Measurements from ENCODE around the gene DUSP6.

Gene DUSP6

DNA sequence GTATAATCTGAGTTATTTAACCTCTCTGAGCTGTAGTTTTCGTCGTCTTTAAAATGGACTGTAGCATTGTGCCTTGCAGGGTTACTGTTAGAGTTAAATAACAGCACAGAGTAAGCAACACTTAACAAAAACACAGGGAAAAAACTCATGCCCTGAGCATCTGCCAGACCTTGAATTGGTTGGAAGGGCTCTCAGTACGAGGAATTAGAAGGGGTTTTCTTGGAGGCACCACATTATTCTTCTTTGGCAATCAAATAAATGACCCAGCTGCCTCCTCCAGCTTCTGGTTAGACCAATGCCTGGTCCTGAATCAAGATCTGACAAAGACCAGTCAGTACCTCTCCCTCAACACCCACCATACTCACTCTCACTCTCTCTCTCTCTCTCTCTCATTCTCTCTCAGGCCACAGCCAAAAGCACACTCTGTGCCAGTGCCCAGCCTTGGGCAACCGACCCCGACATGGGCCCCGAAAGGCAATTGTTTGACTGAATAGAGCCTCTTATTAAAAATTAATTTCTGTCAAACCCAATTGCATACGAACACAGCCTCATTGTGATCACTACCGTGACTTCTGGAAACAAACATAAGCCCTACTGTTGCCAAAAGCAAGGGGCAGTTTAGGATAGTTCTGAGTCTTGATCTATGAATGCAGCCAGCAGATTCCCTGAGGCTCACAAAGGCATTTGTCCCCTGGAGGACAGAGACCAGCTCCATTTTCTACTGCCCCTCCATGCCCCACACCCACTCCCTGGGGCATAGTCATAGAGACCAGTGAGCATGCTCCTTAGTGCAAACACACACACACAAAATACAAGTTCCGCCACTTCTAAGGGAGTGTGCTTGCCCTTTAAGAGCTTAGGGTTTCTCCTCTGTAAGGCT, 23.9 kb downstream of the DUSP6 start:
- no peak for DNase-seq

DNA sequence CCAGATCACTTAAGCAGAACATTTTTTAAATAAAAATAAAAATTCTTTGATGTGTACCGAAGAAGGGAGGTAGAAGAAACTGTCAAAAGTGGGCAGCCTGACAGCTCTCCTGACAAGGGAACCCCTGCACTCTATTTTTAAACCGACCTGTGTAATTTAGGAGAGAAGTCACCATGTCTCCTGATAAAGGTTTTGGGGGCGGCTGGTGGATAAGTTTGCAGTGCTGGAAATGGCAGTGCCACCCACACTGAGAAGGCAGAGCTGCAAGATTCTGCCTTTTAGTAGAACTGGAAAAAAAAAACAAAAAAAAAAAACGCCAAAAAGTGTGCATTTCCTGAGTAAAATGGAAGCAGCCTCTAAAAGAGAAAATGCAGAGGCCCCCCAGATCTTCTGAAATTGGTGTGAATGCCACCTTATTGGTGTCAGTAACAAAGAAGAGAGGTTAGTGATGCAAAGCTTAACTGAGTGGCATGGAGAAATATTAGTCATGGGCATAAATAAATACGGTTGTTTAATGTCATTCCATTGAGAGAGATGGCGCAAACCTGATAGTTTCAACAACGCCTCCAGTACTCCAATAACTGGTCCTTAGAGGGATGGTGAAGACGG, 24.7 kb downstream of the DUSP6 start:
- DNase-seq = no peak

DNA sequence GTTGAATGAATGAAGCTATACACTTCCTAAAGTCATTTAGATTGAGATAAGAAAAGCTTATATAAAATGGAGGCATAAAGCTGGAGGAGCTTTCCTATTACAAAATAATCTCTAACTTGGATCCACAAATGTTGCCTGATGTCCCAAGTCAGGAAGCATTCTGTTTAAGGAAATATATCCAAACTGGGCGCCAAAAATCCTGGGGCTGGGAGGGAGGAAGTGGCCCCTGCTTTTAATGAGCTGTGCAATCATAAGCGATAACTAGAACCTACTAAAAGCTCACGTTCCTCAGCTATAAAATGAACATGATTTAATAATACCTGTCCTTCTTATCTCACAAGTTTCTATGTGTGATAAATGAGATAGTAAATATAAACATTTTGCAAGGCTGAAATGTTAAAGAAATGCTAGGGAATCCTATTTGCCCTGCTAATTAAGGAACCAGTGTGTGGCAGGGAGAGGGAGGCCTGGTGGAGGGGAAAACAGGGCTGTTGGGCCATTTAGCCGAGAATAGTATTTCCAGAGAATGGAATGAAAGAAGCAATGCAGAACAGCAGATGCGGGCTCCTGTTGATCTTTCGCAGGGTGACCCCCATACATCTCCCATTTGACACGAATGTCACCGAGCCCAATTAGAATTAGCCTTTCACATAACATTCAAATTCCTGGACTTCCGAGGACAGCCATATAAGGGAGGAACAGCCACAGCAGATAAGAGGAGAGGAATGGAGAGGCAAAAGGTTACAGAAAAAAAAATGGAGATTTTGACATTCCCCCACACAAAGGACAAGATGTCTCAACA, 25.9 kb downstream of the DUSP6 start:
- DNase-seq = no peak

DNA sequence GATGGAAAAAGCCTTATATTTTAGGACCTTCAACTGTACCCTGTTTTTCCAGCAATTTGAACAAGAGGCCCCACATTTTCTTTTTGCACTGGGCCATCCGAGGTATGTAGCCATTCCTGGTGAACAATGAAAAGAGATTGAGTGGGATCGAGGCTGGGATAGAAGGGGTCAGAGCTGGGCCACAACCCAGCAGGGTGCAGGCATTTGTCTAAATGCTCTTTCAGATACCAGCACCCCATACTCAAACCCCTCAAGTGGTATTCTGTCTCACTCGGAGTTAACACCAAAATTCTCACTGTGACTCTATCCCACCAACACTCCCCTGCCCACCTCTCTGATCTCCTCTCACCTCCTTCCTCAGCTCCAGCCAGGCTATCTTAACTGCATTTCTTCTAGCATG, 26.8 kb downstream of the DUSP6 start:
- DNase-seq = no peak

DNA sequence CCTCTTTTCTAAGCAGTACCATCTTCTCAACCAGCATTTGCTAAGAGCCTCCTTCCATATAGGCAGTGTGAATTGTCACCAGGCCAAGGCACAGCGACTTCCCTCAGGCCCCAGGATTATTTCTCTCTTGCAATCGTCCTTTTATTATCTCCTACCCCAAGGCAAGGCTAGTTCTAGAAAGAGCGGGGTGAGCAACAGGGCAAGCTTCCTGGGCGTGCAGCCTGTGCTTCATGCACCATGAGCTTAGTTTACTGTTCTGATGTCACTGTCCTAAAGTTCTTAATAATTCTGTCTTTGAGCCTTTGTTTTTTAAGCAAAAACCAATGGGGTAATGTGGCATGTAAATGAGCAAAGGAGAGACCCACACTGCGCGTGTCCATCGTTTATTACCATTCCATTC, 27.9 kb downstream of the DUSP6 start:
- DNase-seq = no peak

DNA sequence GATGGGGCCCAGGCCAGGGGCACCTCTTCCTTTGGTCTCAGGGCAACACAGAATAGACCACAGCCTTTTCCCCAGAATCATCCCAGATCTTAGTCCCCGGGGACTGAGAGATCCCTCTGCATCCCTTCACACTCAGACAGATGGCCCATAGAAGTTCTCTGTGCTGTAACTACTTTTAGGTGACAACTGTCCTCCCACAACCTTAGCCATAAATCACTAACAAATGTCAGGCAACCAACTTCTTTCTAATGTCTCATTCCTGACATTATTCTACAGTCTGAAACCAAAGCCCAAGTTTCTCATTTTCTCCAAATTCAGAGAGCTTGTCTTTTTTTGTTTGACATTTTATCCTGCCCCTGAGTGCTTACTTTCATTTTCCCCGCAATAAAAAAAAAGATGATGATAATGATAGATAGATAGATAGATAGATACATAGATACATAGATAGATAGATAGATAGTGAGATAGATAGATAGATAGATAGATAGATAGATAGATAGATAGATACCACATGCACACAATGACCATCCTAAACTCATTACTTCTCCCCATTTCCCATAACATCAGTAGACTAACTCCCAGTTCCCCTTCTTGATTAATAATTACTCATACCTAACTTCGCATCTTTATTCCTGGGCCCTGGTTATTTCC, 28.6 kb downstream of the DUSP6 start:
- no peak for DNase-seq

DNA sequence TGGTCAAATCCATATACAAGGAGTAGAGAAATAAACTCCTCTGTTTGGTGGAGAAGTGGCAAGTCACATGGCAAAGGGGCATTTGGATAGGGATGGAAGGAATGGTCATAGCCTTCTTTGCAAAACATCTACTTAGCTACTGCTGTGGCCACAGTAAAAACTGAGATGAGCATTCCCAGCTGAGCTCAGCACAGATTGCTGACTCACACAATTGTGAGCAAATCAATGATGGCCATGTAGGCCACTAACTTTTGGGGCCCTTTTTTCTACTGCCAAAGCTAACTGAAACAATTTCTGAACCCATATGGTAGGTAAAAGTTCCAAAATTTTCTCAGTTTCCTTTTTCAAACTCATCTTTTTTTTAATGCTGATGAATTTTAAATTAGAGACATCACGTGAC, 31.6 kb downstream of the DUSP6 start:
- DNase-seq = no peak

DNA sequence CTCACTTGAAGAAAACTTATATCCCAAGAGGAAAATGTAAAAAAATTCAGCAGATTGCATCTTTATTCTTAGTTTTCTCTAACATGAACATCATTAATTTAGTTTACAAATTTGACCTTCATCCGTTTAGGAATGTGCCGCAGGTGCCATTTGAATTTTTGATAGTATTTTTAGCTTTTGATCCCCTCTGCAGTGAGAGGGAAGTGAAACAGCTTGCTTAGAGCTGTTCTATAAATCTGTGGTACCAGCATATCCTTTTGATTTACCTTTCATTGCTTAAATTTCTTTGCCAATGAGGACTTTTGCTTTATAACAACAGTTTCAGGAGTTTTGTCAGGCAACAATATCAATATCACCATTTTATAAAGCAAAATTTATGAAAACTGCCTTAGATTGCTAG, 32.7 kb downstream of the DUSP6 start:
- DNase-seq = no peak

DNA sequence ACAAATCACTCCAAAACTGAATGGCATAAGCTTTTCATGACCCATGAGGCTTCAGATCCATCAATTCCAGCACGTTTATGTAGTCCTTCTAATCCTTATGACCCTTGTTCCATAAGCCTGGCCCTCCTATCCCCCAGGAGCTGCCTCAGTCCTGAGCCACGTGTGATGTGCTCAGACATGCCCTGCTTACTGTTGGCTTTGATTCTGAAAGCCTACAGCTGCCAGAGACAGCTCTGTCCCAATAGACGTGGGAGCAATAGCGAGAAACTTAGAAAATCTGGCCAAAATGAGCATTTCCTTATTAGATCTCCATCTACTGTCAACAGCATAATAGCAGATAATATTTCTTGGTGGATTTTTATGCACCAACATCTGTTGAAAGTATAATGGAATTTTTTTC, 33.2 kb downstream of the DUSP6 start:
- DNase-seq = no peak

DNA sequence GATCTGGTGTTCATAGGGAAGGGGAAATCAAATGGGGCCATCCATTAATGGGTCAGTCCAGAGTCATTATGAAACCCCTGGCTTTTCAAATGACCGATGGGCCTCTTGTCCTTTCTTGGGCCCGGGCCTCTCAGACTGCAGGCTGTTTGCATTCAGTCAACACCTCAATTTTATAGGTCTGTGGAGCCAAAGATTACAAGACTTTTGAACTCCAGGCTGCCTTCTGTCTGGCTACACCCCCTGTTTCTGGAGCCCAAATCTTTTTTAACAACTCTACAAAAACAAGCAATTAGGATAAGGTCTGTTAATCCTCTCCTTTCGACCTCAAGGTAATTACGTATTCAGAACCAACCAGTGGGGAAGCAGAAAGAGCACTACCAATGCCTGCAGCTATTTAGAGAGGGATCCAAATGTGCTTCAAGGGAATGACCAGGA, 35.6 kb downstream of the DUSP6 start:
- no peak for DNase-seq

DNA sequence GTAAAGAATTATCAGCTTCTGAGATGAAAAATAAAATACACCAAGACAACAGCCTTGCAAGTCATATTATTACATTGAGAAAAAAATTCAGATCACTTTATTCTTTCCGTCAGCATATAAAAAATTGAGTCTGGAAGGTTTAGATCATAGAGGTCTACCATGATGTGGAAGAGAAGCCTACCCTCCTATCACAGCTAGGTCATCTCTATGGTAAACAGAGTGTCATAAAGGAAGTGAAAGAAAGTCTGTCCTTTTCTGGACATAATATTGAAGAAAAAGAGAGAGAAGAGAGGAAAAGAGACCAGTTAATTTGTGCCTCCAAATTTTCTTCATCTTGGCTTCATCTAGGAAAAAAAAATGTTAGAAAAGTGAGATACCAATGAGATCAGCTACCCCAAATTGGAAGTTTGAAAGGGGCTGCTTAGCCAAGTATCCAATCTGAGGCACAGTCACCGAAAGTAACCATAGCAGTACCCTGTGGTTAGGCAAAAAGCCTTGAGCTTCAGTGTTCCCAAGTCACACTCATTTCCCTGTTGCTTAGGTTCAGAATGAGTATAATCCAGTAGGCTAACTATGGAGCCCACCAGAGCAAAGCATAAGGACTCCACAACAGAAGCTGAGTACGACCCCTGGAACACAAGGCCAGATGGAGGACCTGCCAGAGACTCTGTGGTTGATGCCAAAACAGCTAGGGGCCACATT, 38.1 kb downstream of the DUSP6 start:
- DNase-seq = no peak

DNA sequence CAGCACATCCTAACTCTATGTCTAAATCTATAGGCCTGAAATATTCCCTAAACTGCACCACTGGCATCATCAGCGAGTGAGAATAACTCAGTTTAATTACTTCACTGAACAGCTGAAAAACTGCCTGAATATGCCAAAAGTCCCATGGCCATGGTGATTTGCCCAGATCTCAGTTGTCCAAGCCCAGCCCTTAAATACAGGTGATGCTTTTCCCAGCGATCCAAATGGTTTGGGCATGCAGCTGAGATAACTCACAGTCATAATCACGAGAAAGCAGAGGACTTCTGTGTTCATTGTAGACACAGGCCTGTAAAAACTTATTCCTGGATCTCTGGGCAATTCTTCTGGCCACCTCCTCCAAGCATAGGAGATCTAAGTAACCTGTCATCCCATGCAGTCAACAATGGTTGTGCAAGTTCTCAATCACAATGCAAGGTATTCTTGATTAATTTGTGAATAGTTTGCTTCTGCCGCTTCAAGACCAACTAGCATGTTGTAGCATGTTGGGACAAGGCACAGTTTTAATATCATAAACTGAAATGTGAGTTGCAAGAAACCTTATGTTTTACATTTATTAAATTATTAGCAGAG, 40.5 kb downstream of the DUSP6 start:
- DNase-seq = no peak

DNA sequence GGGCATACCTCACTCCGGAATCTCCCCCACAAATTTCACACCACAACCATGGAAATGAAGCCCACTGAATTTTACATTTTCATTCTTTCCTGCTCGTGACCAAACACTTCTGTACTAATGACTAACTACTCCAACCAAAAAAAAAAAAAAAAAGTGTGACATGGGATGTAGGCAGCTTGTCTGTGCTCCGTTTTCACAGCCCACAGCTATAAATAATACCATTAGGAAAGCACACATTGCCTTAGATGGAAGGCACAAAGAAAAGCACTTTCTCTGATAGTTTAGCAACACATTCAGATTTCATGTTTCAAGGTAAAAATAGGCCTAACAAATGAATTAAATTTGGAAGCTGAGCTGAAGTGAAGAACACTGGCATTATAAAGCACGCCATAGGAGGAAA, 42.5 kb downstream of the DUSP6 start:
- no peak for DNase-seq

DNA sequence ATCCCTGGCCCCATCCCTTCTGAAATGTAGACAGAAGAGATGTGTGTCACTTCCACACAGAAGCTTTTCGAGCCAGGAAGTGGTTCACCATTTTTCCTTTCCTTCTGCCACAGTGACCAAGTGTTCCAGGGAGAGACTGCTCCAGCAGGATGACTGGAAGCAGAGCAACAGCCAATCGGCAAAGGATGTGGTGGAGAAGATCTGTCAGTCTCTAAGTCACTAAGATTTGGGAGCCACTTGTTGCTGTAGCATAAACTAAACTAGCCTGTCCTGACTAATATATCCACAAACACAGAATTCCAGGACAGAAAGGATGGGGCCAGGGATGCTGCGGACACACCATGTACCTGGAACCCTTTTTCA, 42.9 kb downstream of the DUSP6 start:
- peak; percentile 4 for DNase-seq

DNA sequence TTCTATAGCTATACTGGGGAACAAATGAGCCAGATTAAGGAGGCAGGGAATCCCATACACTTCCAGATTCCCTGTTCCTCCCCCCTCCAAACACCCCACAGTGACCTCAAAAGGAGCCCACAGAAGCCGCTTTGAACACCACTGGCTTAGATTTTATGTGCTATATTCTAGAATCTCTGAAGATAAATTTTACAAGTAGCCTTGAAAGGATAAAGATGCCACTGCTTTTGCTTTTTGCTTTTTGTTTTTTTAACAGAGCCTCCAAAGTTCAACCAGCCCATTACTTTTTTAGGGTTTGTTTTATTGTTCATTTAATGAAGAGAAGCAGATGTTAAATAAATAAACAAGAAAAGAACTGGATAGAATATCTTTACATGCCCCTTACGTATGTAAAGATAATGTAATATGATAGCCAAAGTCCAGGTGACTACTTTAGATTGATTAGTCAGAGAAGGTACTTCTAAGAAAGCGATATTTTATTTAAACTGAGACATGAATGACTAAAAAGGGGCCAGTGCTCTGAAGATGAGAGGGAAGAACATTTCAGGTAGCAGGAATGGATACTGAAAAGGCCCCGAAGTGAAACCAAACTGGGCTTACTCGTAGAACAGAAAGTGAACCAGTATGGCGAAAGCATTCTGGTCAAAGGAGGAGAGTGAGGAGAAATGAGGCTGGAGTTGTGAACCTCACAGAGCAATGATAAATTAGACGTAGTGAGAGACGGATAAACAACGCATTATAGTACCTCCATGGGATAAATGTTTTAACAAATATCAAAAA, 44.6 kb downstream of the DUSP6 start:
- DNase-seq = no peak

DNA sequence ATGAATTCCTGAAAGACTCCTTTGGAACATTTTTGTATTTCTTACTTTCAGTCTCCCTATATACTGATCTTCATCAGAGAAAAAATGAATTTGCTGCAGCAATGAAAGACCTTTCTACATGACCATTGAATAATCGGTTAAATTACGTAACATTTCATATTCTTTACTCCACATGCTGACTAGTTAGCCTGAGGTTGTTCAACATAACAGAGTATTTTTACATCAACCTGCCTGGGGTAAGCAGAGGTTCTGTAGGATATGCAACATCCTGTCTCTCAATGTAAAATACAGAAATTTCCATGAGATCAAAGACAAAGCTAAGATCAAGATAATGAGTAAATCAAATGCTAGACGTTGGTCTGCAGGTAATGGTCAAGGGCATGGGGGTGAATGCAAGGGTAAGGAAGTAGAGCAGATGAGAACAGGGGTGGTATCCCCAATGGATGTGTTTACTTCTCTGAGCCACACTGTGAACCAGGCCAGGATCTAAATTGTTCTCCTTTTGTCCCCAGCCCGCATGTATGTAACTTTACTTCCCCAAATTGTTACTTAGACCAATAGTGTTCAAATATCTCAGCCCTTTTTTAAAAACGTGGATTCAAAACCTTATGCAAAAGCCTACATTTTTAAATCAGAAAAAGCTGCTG, 45.4 kb downstream of the DUSP6 start:
- DNase-seq = no peak

DNA sequence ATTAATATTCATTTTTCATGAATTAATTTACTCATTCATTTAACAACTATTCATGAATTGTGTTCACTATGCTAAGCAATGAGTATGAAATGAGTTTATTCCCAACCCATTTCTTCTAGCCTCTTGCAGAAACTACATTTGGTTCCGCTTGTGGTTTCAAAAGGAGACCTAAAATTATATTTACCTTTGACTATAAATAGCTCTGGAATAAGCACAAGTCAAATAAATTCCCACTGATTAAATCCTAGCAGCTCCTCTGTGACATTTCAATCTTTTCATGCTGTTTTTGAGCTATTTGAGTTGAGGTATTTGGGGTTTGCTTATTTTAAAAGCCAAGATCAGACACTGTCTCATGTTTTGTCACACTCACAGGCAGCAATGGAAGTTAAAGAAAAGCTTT, 46.9 kb downstream of the DUSP6 start:
- no peak for DNase-seq

DNA sequence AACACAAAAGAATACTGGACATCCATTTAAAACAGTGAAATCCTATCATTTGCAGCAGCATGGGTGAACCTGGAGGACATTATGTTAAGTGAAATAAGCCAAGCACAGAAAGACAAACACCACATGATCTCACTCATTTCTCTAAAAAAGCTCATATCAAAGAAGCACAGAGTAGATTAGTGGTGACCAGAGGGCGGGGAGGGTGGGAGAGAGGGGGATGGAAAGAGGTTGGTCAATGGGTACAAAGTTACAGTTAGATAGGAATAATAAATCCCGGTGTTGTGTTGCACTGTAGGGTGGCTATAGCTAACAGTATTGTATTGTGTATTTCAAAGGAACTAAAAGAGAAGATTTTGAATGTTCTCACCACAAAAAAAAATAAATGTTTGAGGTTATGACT, 52.4 kb downstream of the DUSP6 start:
- DNase-seq = no peak

DNA sequence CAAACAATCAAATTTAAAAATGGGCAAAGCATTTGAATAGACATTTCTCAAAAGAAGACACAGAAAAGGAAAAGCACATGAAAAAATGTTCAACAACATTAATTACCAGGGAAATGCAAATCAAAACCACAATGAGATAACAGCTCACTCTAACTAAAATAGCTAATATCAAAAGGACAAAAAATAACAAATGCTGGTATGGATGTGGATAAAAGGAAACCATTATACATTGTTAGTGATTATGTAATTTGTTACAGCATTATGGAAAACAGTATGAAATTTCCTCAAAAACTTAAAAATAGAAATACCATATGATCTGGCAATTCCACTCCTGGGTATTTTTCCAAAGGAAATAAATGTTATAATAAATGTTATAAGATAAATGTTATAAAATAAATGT, 52.9 kb downstream of the DUSP6 start:
- DNase-seq = no peak
